GM12864 (cell line): ENCODE results near the gene FAM174B.

Experiments used
- DNase-seq: peaks from one replicate; pipeline ENCODE4 v3.0.0-alpha.2; 2011; ENCODE audit warnings: low read depth
- H3K4me3 ChIP-seq: 2 replicates; pipeline ENCODE4 v1.5.1; 2011; ENCODE audit warnings: mild to moderate bottlenecking, low read depth, low read length, control low read depth
- CTCF ChIP-seq: IDR thresholded peaks from 2 replicates; pipeline ENCODE4 v1.5.1; 2011; ENCODE audit warnings: low read depth, mild to moderate bottlenecking, moderate library complexity, low read length, control low read depth, inconsistent platforms; ENCODE audit errors: missing control alignments

FAM174B gene

GRCh38 chr15:92614791-92615785 is 40.5 kb downstream of the FAM174B start:
- no peak for TF ChIP-seq CTCF
- no peak for DNase-seq
- no peak overlapping the region for H3K4me3 ChIP-seq

GRCh38 chr15:92614301-92614700 is 41.3 kb downstream of the FAM174B start:
- no peak for DNase-seq
- no peak for TF ChIP-seq CTCF
- H3K4me3 ChIP-seq, result no peak overlapping the region

- no peak for DNase-seq
- TF ChIP-seq CTCF, result no peak
- no peak overlapping the region for H3K4me3 ChIP-seq
Observed at GRCh38 chr15:92613841-92614240, 41.7 kb downstream of the FAM174B start.

GRCh38 chr15:92612891-92613290 is 42.7 kb downstream of the FAM174B start:
- no peak overlapping the region for H3K4me3 ChIP-seq
- TF ChIP-seq CTCF, result no peak
- DNase-seq, result no peak

GRCh38 chr15:92611995-92612745 is 43.4 kb downstream of the FAM174B start:
- TF ChIP-seq CTCF, result peak; percentile 9
- no peak overlapping the region for H3K4me3 ChIP-seq
- no peak for DNase-seq

GRCh38 chr15:92611150-92611549 is 44.4 kb downstream of the FAM174B start:
- DNase-seq, result no peak
- no peak for TF ChIP-seq CTCF

More at GRCh38 chr15:92611150-92611549, 44.4 kb downstream of the FAM174B start:
- H3K4me3 ChIP-seq, result no peak overlapping the region
